ENCODE data around the gene STK35. TPM values are rescaled to one million over a fixed set of nuclear protein-coding genes. Genes with fewer than 3 reads are reported as not detected.
A peak's percentile ranks its signal among the peaks of the same experiment; 100 is the strongest.

The STK35 gene
- total RNA-seq, 1 donor from 2014 or later = 16.3 TPM

DNA sequence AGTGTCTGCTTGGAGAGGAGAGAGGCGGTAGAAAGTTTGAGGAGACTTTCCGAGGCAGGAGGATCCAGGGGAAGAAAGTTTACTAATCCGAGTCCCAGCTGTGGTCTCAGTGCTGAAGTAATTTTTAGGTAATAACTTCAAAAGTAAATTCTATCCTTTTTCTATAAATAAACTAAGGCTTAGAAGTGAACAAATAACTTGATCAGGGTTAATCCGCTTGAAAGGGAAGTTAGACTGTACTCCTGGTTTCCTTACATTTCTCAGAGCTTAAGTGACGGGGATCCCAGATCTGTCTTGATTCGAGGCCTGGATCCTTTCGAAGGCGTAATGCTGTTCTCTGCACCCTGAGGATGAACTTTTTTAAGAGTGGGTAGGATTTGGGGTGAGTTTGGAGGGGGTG, 2.6 kb downstream of the STK35 start:
- no peak for DNase-seq (ENCODE audit: extremely low spot score, unreplicated experiment)
- H3K9me3 Mint-ChIP-seq (ENCODE audit: unreplicated experiment) = no peaks in the 10 kb centered on the region
- H3K36me3 Mint-ChIP-seq (ENCODE audit: unreplicated experiment) = peaks cover 9% of the 10 kb centered on the region
- peaks cover 46% of the 10 kb centered on the region for H3K4me1 Mint-ChIP-seq (ENCODE audit: unreplicated experiment)
- H3K27me3 Mint-ChIP-seq (ENCODE audit: unreplicated experiment) = peaks cover 2% of the 10 kb centered on the region
- peak overlapping the region; percentile 91 for H3K27ac Mint-ChIP-seq (ENCODE audit: unreplicated experiment)
- H3K4me3 Mint-ChIP-seq (ENCODE audit: unreplicated experiment) = peak overlapping the region; percentile 95
- TF ChIP-seq, protein P1, sequence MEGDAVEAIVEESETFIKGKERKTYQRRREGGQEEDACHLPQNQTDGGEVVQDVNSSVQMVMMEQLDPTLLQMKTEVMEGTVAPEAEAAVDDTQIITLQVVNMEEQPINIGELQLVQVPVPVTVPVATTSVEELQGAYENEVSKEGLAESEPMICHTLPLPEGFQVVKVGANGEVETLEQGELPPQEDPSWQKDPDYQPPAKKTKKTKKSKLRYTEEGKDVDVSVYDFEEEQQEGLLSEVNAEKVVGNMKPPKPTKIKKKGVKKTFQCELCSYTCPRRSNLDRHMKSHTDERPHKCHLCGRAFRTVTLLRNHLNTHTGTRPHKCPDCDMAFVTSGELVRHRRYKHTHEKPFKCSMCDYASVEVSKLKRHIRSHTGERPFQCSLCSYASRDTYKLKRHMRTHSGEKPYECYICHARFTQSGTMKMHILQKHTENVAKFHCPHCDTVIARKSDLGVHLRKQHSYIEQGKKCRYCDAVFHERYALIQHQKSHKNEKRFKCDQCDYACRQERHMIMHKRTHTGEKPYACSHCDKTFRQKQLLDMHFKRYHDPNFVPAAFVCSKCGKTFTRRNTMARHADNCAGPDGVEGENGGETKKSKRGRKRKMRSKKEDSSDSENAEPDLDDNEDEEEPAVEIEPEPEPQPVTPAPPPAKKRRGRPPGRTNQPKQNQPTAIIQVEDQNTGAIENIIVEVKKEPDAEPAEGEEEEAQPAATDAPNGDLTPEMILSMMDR (IDR thresholded peaks at IDR 0.05) = no peak

DNA sequence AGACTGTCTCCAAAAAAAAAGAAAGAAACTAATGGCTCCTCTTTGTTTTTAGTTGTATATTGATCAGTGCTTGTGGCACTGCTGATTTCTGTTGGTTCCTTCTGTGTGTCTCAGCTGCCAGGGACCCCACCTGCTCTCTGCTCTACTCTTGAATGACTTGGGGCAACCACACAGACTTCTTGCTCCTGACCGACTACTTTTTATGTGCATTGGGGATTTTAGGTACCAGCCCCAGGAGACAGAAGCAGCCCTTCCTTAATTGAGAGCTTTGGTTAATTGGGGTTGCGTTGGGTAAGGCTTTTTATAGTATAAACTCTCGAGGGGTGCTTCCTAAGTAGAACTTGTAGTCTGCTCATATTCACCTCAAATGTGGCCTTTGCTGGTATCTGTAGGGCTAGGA, 6.9 kb downstream of the STK35 start:
- H3K36me3 Mint-ChIP-seq (ENCODE audit: unreplicated experiment) = peaks cover 9% of the 10 kb centered on the region
- TF ChIP-seq, protein P1 (IDR thresholded peaks at IDR 0.05) = no peak
- H3K4me1 Mint-ChIP-seq (ENCODE audit: unreplicated experiment) = peaks cover 55% of the 10 kb centered on the region
- DNase-seq (ENCODE audit: extremely low spot score, unreplicated experiment) = no peak
- no peaks in the 10 kb centered on the region for H3K27me3 Mint-ChIP-seq (ENCODE audit: unreplicated experiment)
- no peak overlapping the region for H3K4me3 Mint-ChIP-seq (ENCODE audit: unreplicated experiment)
- H3K27ac Mint-ChIP-seq (ENCODE audit: unreplicated experiment) = peak overlapping the region; percentile 63
- H3K9me3 Mint-ChIP-seq (ENCODE audit: unreplicated experiment) = no peaks in the 10 kb centered on the region

DNA sequence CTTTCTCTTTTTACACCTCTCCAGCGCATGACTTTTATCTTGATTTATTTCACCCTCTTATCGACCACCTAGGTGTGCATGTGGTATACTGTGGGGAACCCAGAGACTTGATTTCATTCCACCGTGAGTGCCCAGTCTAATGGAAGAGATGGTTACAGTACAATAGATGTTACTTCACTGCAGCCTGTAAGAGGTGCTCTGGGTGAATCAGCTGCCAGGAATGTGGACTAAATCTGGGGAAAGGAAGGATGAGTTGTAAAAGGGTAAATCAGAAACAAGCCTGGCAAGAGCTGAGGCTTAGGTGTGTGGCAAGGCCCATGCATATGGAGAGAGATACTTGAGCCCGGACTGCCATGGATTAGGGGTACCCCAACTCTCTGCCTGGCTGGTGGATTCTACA, 7.4 kb downstream of the STK35 start:
- TF ChIP-seq, protein P1 (IDR thresholded peaks at IDR 0.05) = no peak
- Mint-ChIP-seq H3K27ac (ENCODE audit: unreplicated experiment) (peak overlapping the region; percentile 63), H3K36me3 (ENCODE audit: unreplicated experiment) (peaks cover 9% of the 10 kb centered on the region), H3K4me3 (ENCODE audit: unreplicated experiment) (no peak overlapping the region), H3K9me3 (ENCODE audit: unreplicated experiment) (no peaks in the 10 kb centered on the region), H3K4me1 (ENCODE audit: unreplicated experiment) (peaks cover 50% of the 10 kb centered on the region), H3K27me3 (ENCODE audit: unreplicated experiment) (no peaks in the 10 kb centered on the region)
- no peak for DNase-seq (ENCODE audit: extremely low spot score, unreplicated experiment)

DNA sequence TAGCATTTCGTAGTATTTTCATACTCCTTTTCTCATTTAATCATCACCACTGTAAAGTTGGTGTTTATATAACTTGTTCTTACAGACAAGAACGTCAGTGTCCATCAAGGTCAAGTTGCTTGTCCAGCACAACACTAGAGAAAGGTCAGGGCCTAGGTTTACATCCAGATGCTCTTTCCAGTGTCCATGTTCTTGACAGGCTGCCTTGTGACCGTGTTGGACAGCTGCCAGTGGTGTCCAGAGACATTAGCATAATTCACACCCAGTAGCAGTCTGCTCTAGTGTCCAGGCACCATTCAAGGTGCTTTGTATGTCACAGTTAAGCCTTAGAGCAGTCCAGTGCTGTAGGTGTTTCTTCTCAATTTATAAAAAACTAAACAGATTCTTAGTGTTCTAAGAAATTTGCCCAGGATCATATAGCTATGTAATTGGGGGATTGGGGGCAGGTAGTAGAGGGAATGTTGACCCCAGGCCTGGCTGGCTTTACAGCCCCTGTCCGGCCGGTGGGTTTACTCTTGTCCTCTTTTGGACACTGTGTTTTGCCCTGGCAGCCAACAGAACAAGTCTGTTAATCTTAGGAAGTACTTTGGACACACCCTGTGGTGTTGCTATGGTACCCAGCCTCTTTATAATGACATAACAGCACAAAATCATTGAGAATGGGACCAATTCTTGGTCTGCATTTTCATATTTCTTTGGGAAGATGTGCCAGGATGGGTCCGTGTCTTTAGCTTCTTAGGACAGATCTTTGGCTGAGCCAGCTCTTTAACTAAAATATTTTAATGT, 8.0 kb downstream of the STK35 start:
- H3K4me3 Mint-ChIP-seq (ENCODE audit: unreplicated experiment) = no peak overlapping the region
- H3K9me3 Mint-ChIP-seq (ENCODE audit: unreplicated experiment) = no peaks in the 10 kb centered on the region
- TF ChIP-seq, protein P1 (IDR thresholded peaks at IDR 0.05) = no peak
- no peaks in the 10 kb centered on the region for H3K27me3 Mint-ChIP-seq (ENCODE audit: unreplicated experiment)
- H3K4me1 Mint-ChIP-seq (ENCODE audit: unreplicated experiment) = peaks cover 48% of the 10 kb centered on the region
- H3K36me3 Mint-ChIP-seq (ENCODE audit: unreplicated experiment) = peaks cover 9% of the 10 kb centered on the region
- DNase-seq (ENCODE audit: extremely low spot score, unreplicated experiment) = no peak
- H3K27ac Mint-ChIP-seq (ENCODE audit: unreplicated experiment) = peak overlapping the region; percentile 63

DNA sequence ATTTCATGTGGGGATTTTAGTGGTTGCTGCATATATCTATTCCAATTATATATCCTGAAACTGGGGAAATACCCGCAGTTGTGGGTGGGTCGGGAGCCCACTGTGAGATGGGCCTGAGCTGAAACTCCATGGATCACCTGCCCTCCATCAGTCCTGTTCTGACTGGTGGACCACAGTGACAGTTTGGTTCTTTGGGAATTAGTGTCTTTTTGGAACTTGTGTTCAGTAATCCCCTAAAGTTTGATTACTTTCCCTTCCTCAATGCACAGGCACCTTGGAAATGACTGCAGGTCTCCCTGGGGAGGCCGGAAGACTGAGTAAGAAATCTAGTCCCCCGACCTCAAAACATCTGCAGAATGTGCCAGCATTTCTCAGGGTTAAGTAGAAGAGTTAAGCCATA, 11.3 kb downstream of the STK35 start:
- no peak overlapping the region for H3K4me3 Mint-ChIP-seq (ENCODE audit: unreplicated experiment)
- peaks cover 12% of the 10 kb centered on the region for H3K36me3 Mint-ChIP-seq (ENCODE audit: unreplicated experiment)
- no peak overlapping the region for H3K27ac Mint-ChIP-seq (ENCODE audit: unreplicated experiment)
- H3K4me1 Mint-ChIP-seq (ENCODE audit: unreplicated experiment) = peaks cover 32% of the 10 kb centered on the region
- H3K9me3 Mint-ChIP-seq (ENCODE audit: unreplicated experiment) = no peaks in the 10 kb centered on the region
- TF ChIP-seq, protein P1 (IDR thresholded peaks at IDR 0.05) = no peak
- no peaks in the 10 kb centered on the region for H3K27me3 Mint-ChIP-seq (ENCODE audit: unreplicated experiment)
- no peak for DNase-seq (ENCODE audit: extremely low spot score, unreplicated experiment)
